ENCODE results near the gene NIT1. TPM values are rescaled to one million over a fixed set of nuclear protein-coding genes. Genes with fewer than 3 reads are reported as not detected.

Gene NIT1
- total and polyA plus RNA-seq, 2 donors (not counting 3 experiments of a cell fraction or from before 2014, with no cell fraction given): 20.3 to 26.5 TPM

DNA sequence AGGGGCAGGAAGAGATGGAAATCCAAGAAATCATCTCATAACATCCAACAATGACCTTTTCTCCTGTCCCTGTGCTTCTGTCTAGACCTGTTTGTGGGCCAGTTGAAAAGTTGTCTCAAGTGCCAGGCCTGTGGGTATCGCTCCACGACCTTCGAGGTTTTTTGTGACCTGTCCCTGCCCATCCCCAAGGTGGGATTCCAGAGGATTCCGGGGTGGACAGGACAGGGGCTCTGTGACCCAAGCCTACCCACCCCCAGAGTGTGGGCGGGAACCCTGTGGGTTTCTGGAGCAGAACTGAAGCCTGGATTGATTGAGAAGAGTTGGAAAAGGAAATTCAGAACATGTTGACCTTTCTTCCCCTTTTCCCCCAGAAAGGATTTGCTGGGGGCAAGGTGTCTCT, 45.9 kb downstream of the NIT1 start:
- Histone ChIP-seq H3K27me3 (ENCODE audit: control insufficient read depth in 2 of 2, insufficient read depth in 2 of 2, low read length in 2 of 2) (no peaks in the 10 kb centered on the region), H3K9me3 (replicated peaks; ENCODE audit: control insufficient read depth, insufficient read depth, low read length) (no peaks in the 10 kb centered on the region), H3K4me1 (ENCODE audit: control insufficient read depth, extremely low read depth, insufficient read depth, low read length) (peaks cover 23% of the 10 kb centered on the region), H3K4me3 (replicated peaks in 1 of 3; ENCODE audit: insufficient read depth in 1 of 3, low read depth in 1 of 3, low read length in 3 of 3) (no peak overlapping the region), H3K9me1 (replicated peaks; ENCODE audit: control insufficient read depth, extremely low read depth, insufficient read depth, low read length) (no peaks in the 10 kb centered on the region), H3K4me2 (ENCODE audit: insufficient read depth, low read length) (no peak overlapping the region), H4K20me1 (replicated peaks; ENCODE audit: control insufficient read depth, extremely low read depth, insufficient read depth, low read length) (no peaks in the 10 kb centered on the region), H3K79me2 (ENCODE audit: control insufficient read depth, insufficient read depth, low read length) (peaks cover 7% of the 10 kb centered on the region), H3K36me3 (ENCODE audit: control insufficient read depth in 2 of 2, extremely low read depth in 1 of 2, insufficient read depth in 2 of 2, low read length in 2 of 2) (peaks cover 0 to 9% of the 10 kb centered on the region in 2 experiments), H2AFZ (ENCODE audit: low read depth, low read length) (no peak overlapping the region), H3K27ac (ENCODE audit: insufficient read depth, low read depth, low read length) (no peak overlapping the region), H3K9ac (replicated peaks; ENCODE audit: extremely low read depth, insufficient read depth, low read length) (no peak overlapping the region)
- FAIRE-seq (no peak), DNase-seq (ENCODE audit: low read depth, low spot score) (no peak)
- ChIA-PET CTCF (no interaction called here), POLR2A (no interaction called here)
- TF ChIP-seq GATA2 (IDR thresholded peaks at IDR 0.05; ENCODE audit: insufficient read depth, insufficient read length, low read depth, low read length): no peak
- TF ChIP-seq MAX (IDR thresholded peaks at IDR 0.05; ENCODE audit: insufficient read depth, insufficient read length): no peak
- TF ChIP-seq, protein P1, sequence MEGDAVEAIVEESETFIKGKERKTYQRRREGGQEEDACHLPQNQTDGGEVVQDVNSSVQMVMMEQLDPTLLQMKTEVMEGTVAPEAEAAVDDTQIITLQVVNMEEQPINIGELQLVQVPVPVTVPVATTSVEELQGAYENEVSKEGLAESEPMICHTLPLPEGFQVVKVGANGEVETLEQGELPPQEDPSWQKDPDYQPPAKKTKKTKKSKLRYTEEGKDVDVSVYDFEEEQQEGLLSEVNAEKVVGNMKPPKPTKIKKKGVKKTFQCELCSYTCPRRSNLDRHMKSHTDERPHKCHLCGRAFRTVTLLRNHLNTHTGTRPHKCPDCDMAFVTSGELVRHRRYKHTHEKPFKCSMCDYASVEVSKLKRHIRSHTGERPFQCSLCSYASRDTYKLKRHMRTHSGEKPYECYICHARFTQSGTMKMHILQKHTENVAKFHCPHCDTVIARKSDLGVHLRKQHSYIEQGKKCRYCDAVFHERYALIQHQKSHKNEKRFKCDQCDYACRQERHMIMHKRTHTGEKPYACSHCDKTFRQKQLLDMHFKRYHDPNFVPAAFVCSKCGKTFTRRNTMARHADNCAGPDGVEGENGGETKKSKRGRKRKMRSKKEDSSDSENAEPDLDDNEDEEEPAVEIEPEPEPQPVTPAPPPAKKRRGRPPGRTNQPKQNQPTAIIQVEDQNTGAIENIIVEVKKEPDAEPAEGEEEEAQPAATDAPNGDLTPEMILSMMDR (IDR thresholded peaks at IDR 0.05; ENCODE audit: extremely low read depth in 1 of 2, insufficient read depth in 1 of 2, low read depth in 1 of 2, low read length in 2 of 2): no peak
- TF ChIP-seq FOS (IDR thresholded peaks at IDR 0.05; ENCODE audit: borderline replicate concordance, insufficient read depth, low read length): no peak
- no peak for TF ChIP-seq JUN (IDR thresholded peaks at IDR 0.05; ENCODE audit: borderline replicate concordance, insufficient read depth, insufficient read length, low read depth)
- no peak for TF ChIP-seq EZH2 (IDR thresholded peaks at IDR 0.05; ENCODE audit: borderline replicate concordance, low read depth, low read length, severe bottlenecking)
- no peak for TF ChIP-seq MYC (IDR thresholded peaks at IDR 0.05; ENCODE audit: low read depth, low read length)
- TF ChIP-seq POLR2AphosphoS5 (IDR thresholded peaks at IDR 0.05; ENCODE audit: insufficient read depth, low read depth, low read length): no peak
- no peak for TF ChIP-seq POLR2A (IDR thresholded peaks at IDR 0.05; ENCODE audit: low read depth, low read length)
- dilution Hi-C loops (cut with MboI; ENCODE audit: extremely low pct_ligation_motif_present, low sequenced_read_pairs) (no loop called here), intact Hi-C loops (cut with micrococcal nuclease) (no loop called here)
- BruUV-seq (replicated peaks): no TSS peak

Measured in endothelial cell of umbilical vein (primary cell).